Thoracic aorta (tissue), 2 donors: Measurements from ENCODE around the gene BRD3. TPM values are rescaled to one million over a fixed set of nuclear protein-coding genes. Genes with fewer than 3 reads are reported as not detected.

ENCODE experiments used
- ATAC-seq: fragments of 150-250 bp; one replicate; pipeline ENCODE4 v1.8.0; 2017; ENCODE audit warnings: low read depth; ENCODE audit not compliant: insufficient number of reproducible peaks, low FRiP score
- DNase-seq: peaks from one replicate; pipeline ENCODE4 v3.0.0-alpha.2; 2020; ENCODE audit warnings: low spot score
- H3K27ac ChIP-seq, 2 donors: fragments of 200-600 bp; sonication (generic); 1 replicate in 1 of 2; 2 replicates in 1 of 2; pipeline ENCODE4 v1.5.1; 2016; ENCODE audit warnings: mild to moderate bottlenecking in 2 of 2, moderate library complexity in 2 of 2
- H3K27me3 ChIP-seq: fragments of 200-600 bp; sonication (generic); replicated peaks from 2 replicates; pipeline ENCODE4 v1.6.0; 2016; ENCODE audit warnings: mild to moderate bottlenecking; ENCODE audit not compliant: insufficient read depth
- H3K36me3 ChIP-seq: fragments of 200-600 bp; sonication (generic); one replicate; pipeline ENCODE4 v1.5.1; 2016
- H3K4me1 ChIP-seq, 2 donors: fragments of 200-600 bp; sonication (generic); 1 replicate in 1 of 2; 2 replicates in 1 of 2; pipeline versions ENCODE4 v1.5.1 to v1.6.0; 2016; ENCODE audit warnings: low read depth in 2 of 2, mild to moderate bottlenecking in 1 of 2; ENCODE audit not compliant: control insufficient read depth in 1 of 2
- H3K4me3 ChIP-seq: fragments of 200-600 bp; sonication (generic); 2 replicates; pipeline ENCODE4 v1.5.1; 2016; ENCODE audit warnings: mild to moderate bottlenecking
- H3K9me3 ChIP-seq: fragments of 200-600 bp; sonication (generic); 2 replicates; pipeline ENCODE4 v1.5.1; 2016
- CTCF ChIP-seq: fragments of 200-600 bp; sonication (generic); IDR thresholded peaks from one replicate; pipeline ENCODE4 v1.5.1; 2019; ENCODE audit warnings: antibody characterized with exemption
- total RNA-seq, 2 donors: library from RNA; depleted of rRNA; stranded (reverse); fragments of >200 nt; gene quantifications; one replicate each; pipeline versions ENCODE4 v1.1.0 to v1.2.3, GENCODE V29; 2016

BRD3 gene
- total RNA-seq, 2 donors from 2014 or later, result 22.1 to 47.9 TPM

GRCh38 chr9:134054891-134055811 lies 12.7 kb downstream of the BRD3 start:
- H3K9me3 ChIP-seq, result no peaks in the 10 kb centered on the region
- peaks cover 25% of the 10 kb centered on the region for H3K36me3 ChIP-seq
- DNase-seq, result no peak
- H3K4me3 ChIP-seq, result no peak overlapping the region
- peaks cover 17 to 45% of the 10 kb centered on the region in 2 donors for H3K4me1 ChIP-seq
- no peak for ATAC-seq
- H3K27ac ChIP-seq, result no peak overlapping the region
- no peaks in the 10 kb centered on the region for H3K27me3 ChIP-seq
- no peak for TF ChIP-seq CTCF

GRCh38 chr9:134053941-134054761 lies 13.7 kb downstream of the BRD3 start:
- Histone ChIP-seq H3K4me3 (no peak overlapping the region), H3K36me3 (peaks cover 34% of the 10 kb centered on the region), H3K27me3 (no peaks in the 10 kb centered on the region), H3K4me1 (peaks cover 17 to 47% of the 10 kb centered on the region in 2 donors), H3K27ac (no peak overlapping the region), H3K9me3 (no peaks in the 10 kb centered on the region)
- TF ChIP-seq CTCF, result no peak
- no peak for ATAC-seq
- DNase-seq, result no peak

- Histone ChIP-seq H3K4me3 (no peak overlapping the region), H3K9me3 (no peaks in the 10 kb centered on the region), H3K4me1 (peaks cover 15 to 45% of the 10 kb centered on the region in 2 donors), H3K36me3 (peaks cover 36% of the 10 kb centered on the region), H3K27me3 (no peaks in the 10 kb centered on the region), H3K27ac (no peak overlapping the region)
- ATAC-seq (no peak), DNase-seq (no peak)
- TF ChIP-seq CTCF, result no peak
Observed at GRCh38 chr9:134053401-134053871, 14.4 kb downstream of the BRD3 start.

- DNase-seq, result no peak
- H3K4me1 ChIP-seq, result peaks cover 15 to 42% of the 10 kb centered on the region in 2 donors
Observed at GRCh38 chr9:134052941-134053340, 14.9 kb downstream of the BRD3 start.

More at GRCh38 chr9:134052941-134053340, 14.9 kb downstream of the BRD3 start:
- Histone ChIP-seq H3K4me3 (no peak overlapping the region), H3K9me3 (no peaks in the 10 kb centered on the region), H3K27me3 (no peaks in the 10 kb centered on the region), H3K36me3 (peaks cover 36% of the 10 kb centered on the region), H3K27ac (no peak overlapping the region)
- no peak for TF ChIP-seq CTCF
- no peak for ATAC-seq
